DOHH2 (cell line): ENCODE data around the gene TEF.
"Not testable (repeated sequence)": the region's sequence is repeated elsewhere in the genome, so short reads cannot be mapped to it uniquely, and the experiment has no call there.

Experiments used
- H3F3A ChIP-seq: fragments of 200-600 bp; sonication (generic), shearing (Covaris generic); 2 replicates; pipeline ENCODE4 v1.6.0; 2016; ENCODE audit warnings: antibody characterized with exemption, mild to moderate bottlenecking; ENCODE audit not compliant: control insufficient read depth, insufficient read depth
- H3K27ac ChIP-seq: fragments of 200-600 bp; sonication (generic); 2 replicates; pipeline ENCODE4 v1.5.1; 2014; ENCODE audit warnings: low read depth, mild to moderate bottlenecking, low read length, moderate library complexity
- H3K27me3 ChIP-seq: fragments of 200-600 bp; sonication (generic); 2 replicates; pipeline ENCODE4 v1.6.1; 2014; ENCODE audit warnings: mild to moderate bottlenecking, low read length, mixed read lengths; ENCODE audit not compliant: control insufficient read depth
- H3K36me3 ChIP-seq: fragments of 200-600 bp; sonication (generic); 2 replicates; pipeline ENCODE4 v1.6.1; 2014; ENCODE audit warnings: mild to moderate bottlenecking, low read length, moderate library complexity, mixed read lengths; ENCODE audit not compliant: control insufficient read depth
- H3K4me1 ChIP-seq: fragments of 200-600 bp; sonication (generic); 2 replicates; pipeline ENCODE4 v1.6.1; 2014; ENCODE audit warnings: mild to moderate bottlenecking, low read length, mixed read lengths; ENCODE audit not compliant: control insufficient read depth
- H3K4me2 ChIP-seq: fragments of 200-600 bp; sonication (generic); 2 replicates; pipeline ENCODE4 v1.6.0; 2014; ENCODE audit warnings: mild to moderate bottlenecking, low read length, moderate library complexity
- H3K4me3 ChIP-seq: fragments of 200-600 bp; sonication (generic); 2 replicates; pipeline ENCODE4 v1.5.1; 2014; ENCODE audit warnings: mild to moderate bottlenecking, low read length, mixed read lengths
- H3K79me2 ChIP-seq: fragments of 200-600 bp; sonication (generic); 2 replicates; pipeline ENCODE4 v1.6.1; 2014; ENCODE audit warnings: mild to moderate bottlenecking, low read length, mixed read lengths; ENCODE audit not compliant: control insufficient read depth
- H3K9me2 ChIP-seq: fragments of 200-600 bp; sonication (generic); replicated peaks from 2 replicates; pipeline ENCODE4 v1.6.1; 2014; ENCODE audit warnings: mild to moderate bottlenecking, low read length, mixed read lengths; ENCODE audit not compliant: control insufficient read depth
- H3K9me3 ChIP-seq: fragments of 200-600 bp; sonication (generic); 2 replicates; pipeline ENCODE4 v1.6.1; 2014; ENCODE audit warnings: antibody characterized with exemption, low read length, mixed read lengths; ENCODE audit not compliant: control insufficient read depth, insufficient read depth
- H4K20me1 ChIP-seq: fragments of 200-600 bp; sonication (generic); 2 replicates; pipeline ENCODE4 v1.6.0; 2014; ENCODE audit warnings: low read depth, mild to moderate bottlenecking, antibody characterized with exemption, low read length, moderate library complexity; ENCODE audit not compliant: control insufficient read depth, insufficient read depth
- CTCF ChIP-seq: fragments of 200-600 bp; sonication (generic); IDR thresholded peaks from one replicate; pipeline ENCODE4 v1.5.1; 2014; ENCODE audit warnings: antibody characterized with exemption, mild to moderate bottlenecking, low read depth, low read length; ENCODE audit not compliant: poor library complexity, severe bottlenecking
- EZH2phosphoT487 ChIP-seq: fragments of 200-600 bp; sonication (generic); IDR thresholded peaks from 2 replicates; pipeline ENCODE4 v1.6.1; 2017; ENCODE audit warnings: borderline replicate concordance, mild to moderate bottlenecking, antibody characterized with exemption, low read length, moderate library complexity, mixed read lengths

The TEF gene

GRCh38 chr22:41429232-41429950 lies 47.6 kb downstream of the TEF start:
- Histone ChIP-seq H4K20me1 (no peaks in the 10 kb centered on the region), H3K27ac (no peak overlapping the region), H3K4me2 (no peak overlapping the region), H3K27me3 (no peaks in the 10 kb centered on the region), H3K9me2 (no peaks in the 10 kb centered on the region), H3K4me3 (no peak overlapping the region), H3K36me3 (peaks cover 44% of the 10 kb centered on the region), H3K79me2 (peaks cover 15% of the 10 kb centered on the region), H3K4me1 (peaks cover 4% of the 10 kb centered on the region; the same call in 1 of the 2 replicates), H3K9me3 (no peaks in the 10 kb centered on the region), H3F3A (peaks cover 13% of the 10 kb centered on the region; the same call in 1 of the 2 replicates)
- TF ChIP-seq EZH2phosphoT487 (no peak), CTCF (no peak)

GRCh38 chr22:41429951-41430332 lies 48.2 kb downstream of the TEF start:
- Histone ChIP-seq H3K36me3 (peaks cover 46% of the 10 kb centered on the region), H3K79me2 (peaks cover 20% of the 10 kb centered on the region), H3K4me3 (no peak overlapping the region), H3F3A (peaks cover 13% of the 10 kb centered on the region; the same call in 1 of the 2 replicates), H4K20me1 (no peaks in the 10 kb centered on the region), H3K27me3 (no peaks in the 10 kb centered on the region), H3K9me2 (no peaks in the 10 kb centered on the region), H3K27ac (no peak overlapping the region), H3K9me3 (no peaks in the 10 kb centered on the region), H3K4me1 (peaks cover 4% of the 10 kb centered on the region; the same call in 1 of the 2 replicates), H3K4me2 (no peak overlapping the region)
- no peak for TF ChIP-seq EZH2phosphoT487
- no peak for TF ChIP-seq CTCF

- Histone ChIP-seq H3F3A (peaks cover 11% of the 10 kb centered on the region; the same call in 1 of the 2 replicates), H4K20me1 (0 out of 2 replicates have a peak, but pooled peaks cover 3% of the 10 kb centered on the region), H3K27ac (no peak overlapping the region), H3K9me2 (no peaks in the 10 kb centered on the region), H3K36me3 (peaks cover 55% of the 10 kb centered on the region), H3K4me3 (no peak overlapping the region), H3K4me1 (peaks cover 4% of the 10 kb centered on the region; the same call in 1 of the 2 replicates), H3K79me2 (peaks cover 37% of the 10 kb centered on the region), H3K4me2 (no peak overlapping the region), H3K27me3 (no peaks in the 10 kb centered on the region), H3K9me3 (no peaks in the 10 kb centered on the region)
- TF ChIP-seq EZH2phosphoT487 (no peak), CTCF (no peak)
Measured at GRCh38 chr22:41431656-41432055, 49.9 kb downstream of the TEF start.

GRCh38 chr22:41433480-41433879 lies 51.7 kb downstream of the TEF start:
- H3K27me3 ChIP-seq, H3K4me3 ChIP-seq, H3K9me2 ChIP-seq, H3K4me2 ChIP-seq, H3K4me1 ChIP-seq, H4K20me1 ChIP-seq, H3K27ac ChIP-seq, H3K9me3 ChIP-seq: not testable (repeated sequence)
- Histone ChIP-seq H3K79me2 (peaks cover 50% of the 10 kb centered on the region), H3F3A (peaks cover 13% of the 10 kb centered on the region; the same call in 1 of the 2 replicates), H3K36me3 (peaks cover 61% of the 10 kb centered on the region)

GRCh38 chr22:41434361-41435003 lies 52.7 kb downstream of the TEF start:
- H3K79me2 ChIP-seq, result peaks cover 60% of the 10 kb centered on the region
- H3K27ac ChIP-seq, H3K4me2 ChIP-seq, H3K9me3 ChIP-seq, H3K4me1 ChIP-seq, H4K20me1 ChIP-seq, H3K4me3 ChIP-seq, H3K9me2 ChIP-seq, H3K27me3 ChIP-seq: not testable (repeated sequence)
- peaks cover 69% of the 10 kb centered on the region for H3K36me3 ChIP-seq
- peaks cover 18% of the 10 kb centered on the region for H3F3A ChIP-seq
